Mucosa of gallbladder (tissue), 1 donor: ENCODE measurements around the gene LONRF3. TPM values are rescaled to one million over a fixed set of nuclear protein-coding genes. Genes with fewer than 3 reads are reported as not detected.

ENCODE experiments used
- DNase-seq: peaks from one replicate; pipeline ENCODE4 v3.0.0-alpha.2; 2020; ENCODE audit warnings: low spot score
- total RNA-seq: library from RNA; stranded (reverse); gene quantifications from one replicate; pipeline ENCODE4 v1.2.1, GENCODE V29; 2021
- donor health status: DM: no; HTN: no; CAD: no.

LONRF3 gene
- total RNA-seq: 4.7 TPM

- peak; percentile 75 for DNase-seq
Measured at GRCh38 chrX:118974088-118974907, at the start of gene LONRF3. LONRF3 (plus strand) TSS chrX:118974618; CDS start chrX:118974781, 163 bp downstream.

- no peak for DNase-seq
Measured at GRCh38 chrX:118928151-118928550, 46.3 kb upstream of the LONRF3 start.

GRCh38 chrX:118935352-118935751 lies 39.1 kb upstream of the LONRF3 start:
- no peak for DNase-seq

- DNase-seq: no peak
Measured at GRCh38 chrX:118941147-118941546, 33.3 kb upstream of the LONRF3 start.

DNA sequence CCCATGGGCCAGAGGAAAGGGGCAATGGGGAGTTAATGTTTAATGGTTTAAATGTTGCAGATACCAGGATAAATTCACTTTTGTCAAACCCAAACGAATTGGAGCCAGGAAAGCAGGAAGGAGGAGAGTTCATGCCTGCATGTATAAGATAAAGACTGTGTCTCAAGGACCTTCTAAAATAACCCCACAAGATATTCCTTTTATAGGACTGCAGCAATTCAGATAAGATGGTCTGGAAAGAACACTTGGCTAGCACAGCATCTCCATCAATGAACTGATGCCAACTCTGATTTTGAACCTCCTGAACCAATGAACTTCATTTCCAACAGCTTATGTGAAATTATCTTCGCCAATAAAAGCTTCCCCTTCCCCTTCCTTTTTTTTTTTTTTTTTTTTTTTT lies 31.3 kb upstream of the LONRF3 start:
- DNase-seq: no peak

GRCh38 chrX:118945921-118946320 lies 28.5 kb upstream of the LONRF3 start:
- no peak for DNase-seq

DNA sequence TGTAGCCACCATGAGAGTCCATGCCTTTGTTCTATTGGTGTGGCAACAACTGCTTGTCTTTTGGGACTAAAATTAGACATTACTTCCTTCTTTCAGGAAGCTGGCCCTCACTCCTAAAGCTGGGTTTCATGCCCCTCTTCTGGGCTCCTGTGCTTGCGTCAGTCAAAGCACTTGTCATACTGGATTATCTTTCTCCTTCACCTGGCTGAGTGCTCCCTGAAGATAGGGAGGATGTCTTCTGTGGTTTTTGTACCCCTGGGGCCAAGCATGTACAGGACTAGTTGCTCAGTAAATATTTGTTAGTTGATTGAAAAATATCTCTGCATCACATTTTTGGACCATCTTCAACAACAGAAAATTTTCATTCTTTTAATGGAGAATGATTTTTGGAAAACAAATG lies 26.1 kb upstream of the LONRF3 start:
- DNase-seq: no peak

DNA sequence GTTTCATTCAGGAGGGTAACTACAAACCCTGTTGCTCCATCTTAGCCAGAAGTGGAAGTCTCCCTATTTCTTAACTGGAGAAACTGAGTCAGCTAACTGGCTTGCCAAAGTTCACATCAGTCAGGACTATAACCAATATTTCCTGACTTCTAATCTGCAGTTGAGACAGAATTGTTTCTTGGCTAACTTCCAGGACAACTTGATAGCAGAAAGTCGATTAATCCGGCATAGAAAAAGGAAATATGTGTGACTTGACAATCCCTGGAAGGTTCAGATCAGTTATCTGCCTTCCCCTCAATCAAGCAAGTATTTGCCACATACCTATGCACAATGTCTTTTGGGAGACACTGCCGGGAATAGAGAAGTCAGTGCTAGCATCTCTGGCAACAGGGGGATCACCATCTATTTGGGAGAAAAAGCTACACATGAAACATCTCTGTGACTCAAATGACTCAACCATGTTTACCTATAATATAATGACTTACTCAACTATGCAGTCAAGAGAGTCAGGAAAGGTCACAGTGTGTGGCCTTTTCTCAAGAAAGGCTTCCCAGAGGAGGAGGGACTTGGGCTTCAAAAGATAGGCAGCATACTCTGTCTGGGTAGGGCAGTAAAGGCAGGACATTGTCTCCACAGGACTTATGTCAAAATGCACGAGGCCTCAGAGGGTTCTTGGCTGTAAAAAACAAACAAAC lies 12.4 kb upstream of the LONRF3 start:
- DNase-seq: peak; percentile 23

- no peak for DNase-seq
Measured at GRCh38 chrX:118963159-118963558, 11.3 kb upstream of the LONRF3 start.

GRCh38 chrX:118964252-118964651 lies 10.2 kb upstream of the LONRF3 start:
- no peak for DNase-seq

GRCh38 chrX:118965395-118965794 lies 9.0 kb upstream of the LONRF3 start:
- DNase-seq: no peak

DNA sequence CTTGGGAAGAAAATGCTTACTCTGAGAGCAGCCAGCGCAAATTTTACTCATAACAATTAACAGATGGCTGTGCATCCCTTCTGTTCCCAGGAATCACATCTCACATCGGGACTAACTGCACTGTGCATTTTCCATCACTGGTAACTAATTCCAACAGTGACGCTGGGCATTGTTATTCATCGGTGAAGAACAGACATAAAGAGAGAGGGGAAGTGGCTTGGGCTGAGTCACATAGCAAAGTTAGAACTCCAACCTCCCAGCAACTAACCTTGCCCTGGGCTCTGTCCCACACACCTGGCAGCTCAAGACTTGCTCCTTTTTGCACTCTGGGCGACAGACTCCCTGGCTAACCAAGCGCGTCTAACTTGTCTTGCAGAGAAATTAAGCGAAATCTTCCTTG lies 6.4 kb upstream of the LONRF3 start:
- no peak for DNase-seq

GRCh38 chrX:118971552-118971951 lies 2.9 kb upstream of the LONRF3 start:
- DNase-seq: no peak

DNA sequence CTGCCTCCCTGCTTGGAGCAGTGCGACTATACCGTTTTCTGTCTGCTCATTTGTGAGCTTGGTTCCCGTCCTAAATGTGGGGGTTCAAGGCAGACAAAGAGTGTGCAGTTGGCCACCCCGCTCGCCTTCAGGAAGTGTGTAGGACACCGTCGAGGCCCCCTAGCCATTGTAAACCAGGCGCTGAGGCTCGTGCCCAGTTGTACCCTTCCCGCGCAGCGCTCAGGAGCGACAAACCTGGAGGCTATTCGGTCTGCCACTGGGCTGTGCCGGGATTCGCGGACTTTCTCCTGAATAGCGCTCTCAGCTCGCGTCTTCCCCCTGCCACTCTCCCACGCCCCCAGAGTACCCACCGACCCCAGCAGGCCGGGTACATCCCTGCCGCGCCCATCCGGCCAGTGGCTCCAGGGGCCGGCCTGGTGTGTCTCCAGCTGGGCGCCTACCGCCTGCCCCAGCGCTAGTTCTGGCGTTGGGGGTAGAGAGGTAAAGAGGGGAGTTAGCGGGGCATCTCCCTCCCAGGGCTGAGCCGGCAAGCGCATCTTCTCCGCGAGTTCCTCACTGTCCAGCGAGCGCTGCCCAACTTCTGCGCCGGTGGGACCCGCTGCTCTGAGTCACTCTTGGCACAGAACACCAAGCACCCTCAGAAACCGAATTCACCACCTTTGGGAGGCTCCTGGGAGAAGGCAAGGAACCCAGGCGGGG lies 880 bp upstream of the LONRF3 start:
- no peak for DNase-seq

- no peak for DNase-seq
Measured at GRCh38 chrX:118974908-118975671, 672 bp downstream of the LONRF3 start.

DNA sequence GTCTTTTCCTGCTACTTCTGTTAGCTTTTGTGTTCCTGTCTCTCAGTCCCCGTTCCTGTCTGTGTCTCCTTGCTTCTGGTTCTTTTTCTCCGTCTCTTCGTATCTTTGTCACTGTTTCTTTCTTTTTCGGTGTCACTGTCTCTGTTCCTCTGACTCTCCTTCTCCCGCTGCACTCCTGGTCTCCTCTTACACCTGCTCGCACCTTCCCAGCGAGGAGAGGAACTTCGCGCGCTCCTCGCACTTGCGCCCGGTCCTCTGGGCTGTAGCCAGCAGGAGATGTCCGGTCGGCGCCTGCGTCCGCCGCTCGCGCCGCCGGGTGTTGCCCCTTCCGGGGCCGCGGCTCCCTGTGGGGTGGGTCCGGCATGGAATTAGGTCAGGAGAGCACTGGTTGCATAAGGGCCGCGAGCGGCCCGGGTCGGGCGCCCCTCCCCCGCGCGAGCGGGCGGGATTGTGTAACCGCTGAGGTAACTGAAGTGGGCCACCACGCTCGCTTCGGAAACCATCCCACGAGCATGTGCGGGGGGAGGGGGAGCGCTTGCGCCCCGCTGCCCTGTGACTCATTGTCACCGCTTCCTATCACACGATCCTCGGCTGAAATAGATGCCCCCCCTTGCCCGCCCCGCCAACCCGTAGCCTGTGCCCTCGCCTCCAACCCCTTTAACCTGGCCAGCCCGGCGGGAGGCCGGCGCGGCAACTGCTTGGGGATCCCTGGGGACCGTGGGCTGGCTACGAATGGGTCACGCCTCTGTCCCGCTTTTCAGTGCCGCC lies 1.6 kb downstream of the LONRF3 start:
- DNase-seq: peak; percentile 61

DNA sequence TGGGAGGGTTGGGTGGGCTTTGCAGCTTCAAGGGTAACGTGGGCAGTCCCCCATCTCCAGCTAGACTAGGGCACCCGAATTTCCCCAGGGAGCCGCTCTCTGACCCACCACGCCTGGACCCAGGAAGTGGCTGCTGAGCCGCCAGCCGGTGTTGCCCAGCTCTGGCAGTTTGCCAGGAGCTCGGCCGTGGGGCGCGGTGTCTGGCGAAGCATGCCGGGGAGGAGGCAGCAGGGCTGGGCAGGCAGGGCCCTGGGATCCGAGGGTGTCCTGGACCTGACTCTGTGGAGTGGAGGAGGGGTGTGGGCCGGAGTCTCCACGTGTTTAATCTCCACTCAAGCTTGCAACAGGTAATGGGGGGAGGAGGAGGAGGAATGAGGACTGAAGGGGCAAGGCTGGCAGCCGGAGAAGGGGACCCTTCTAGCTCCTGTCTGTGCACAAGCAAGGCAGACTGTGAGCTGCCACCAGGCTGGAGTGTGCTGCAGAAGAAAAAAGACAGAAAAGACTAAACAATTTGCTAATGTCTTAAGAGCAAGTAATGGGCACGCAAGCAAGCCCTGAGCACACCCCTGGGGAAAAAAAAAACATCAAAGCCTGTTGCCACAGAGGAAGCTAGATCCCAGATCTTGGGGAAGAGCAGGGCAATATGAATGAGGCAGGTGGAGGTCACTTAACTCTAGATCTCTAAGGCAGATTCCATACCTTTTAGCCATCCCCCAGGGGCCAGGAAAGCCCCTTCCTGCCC lies 2.4 kb downstream of the LONRF3 start:
- DNase-seq: peak; percentile 40

DNA sequence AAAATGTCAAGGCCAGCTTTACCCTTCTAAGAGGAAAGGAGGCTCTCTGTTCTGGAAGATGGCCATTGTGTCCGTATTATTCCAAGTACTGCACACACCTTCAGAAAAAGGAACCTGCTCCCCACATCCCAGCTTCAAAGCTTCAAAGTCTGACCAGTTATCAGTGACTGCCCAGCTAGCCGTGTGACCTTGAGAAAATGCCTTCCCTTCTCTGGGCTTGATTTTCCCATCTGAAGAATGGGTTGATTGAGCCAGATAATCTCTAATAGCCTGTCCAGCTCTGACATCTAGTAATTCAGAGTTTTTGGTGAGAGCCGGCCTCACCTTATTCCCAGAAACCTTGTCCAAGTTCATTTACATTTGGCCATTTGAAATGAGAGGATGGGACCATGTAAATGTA lies 3.0 kb downstream of the LONRF3 start:
- DNase-seq: no peak

DNA sequence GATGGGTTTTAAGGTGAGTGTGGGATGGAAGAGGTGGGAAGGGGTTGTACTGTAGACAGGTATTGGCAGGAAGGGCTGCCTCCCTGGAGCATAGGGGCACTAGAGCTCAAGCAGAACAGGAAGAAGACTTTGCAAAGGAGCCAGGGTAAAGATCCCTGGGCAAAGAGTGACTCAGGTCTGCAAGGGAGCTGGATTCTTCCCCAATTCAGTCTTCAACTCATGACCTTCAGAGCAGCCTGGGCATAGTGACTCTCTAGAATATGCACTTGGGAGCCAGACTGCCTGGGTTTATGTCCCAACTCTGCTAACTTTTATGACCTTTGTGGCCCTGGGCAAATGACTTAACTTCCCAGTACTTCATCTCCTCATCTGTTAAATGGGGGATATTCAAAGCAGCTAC lies 4.0 kb downstream of the LONRF3 start:
- no peak for DNase-seq

- no peak for DNase-seq
Measured at GRCh38 chrX:118980761-118981160, 6.3 kb downstream of the LONRF3 start.
